HG02943 (cell line): ENCODE results near the gene SLA2.
"Not testable (repeated sequence)": the region's sequence is repeated elsewhere in the genome, so short reads cannot be mapped to it uniquely, and the experiment has no call there.

Experiments
- ATAC-seq: cut with Tn5 transposase; IDR thresholded peaks from one replicate; pipeline ENCODE4 v1.9.1; 2021; ENCODE audit warnings: mild to moderate bottlenecking, low read depth, moderate library complexity; ENCODE audit not compliant: unreplicated experiment

Gene SLA2

DNA sequence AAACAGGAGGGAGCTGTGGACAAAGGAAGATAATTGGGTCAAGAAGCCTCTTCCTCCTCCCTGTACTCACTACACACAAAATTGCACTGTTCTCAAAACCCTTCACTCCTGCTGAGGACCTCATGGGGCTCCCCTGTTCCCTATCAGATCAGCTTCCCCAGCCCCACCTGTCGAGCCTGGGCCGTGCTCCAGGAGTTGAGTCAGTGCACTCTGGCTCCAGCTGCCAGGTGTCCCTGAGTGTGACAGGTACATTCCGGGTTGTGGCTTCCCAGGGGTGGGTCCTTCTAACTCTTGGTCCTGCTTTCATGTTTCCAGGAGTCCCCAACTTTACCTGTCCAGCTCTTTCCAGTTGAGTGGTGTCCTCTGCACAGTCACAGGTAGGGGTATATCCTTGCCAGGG is 32.0 kb downstream of the SLA2 start:
- ATAC-seq = no peak

DNA sequence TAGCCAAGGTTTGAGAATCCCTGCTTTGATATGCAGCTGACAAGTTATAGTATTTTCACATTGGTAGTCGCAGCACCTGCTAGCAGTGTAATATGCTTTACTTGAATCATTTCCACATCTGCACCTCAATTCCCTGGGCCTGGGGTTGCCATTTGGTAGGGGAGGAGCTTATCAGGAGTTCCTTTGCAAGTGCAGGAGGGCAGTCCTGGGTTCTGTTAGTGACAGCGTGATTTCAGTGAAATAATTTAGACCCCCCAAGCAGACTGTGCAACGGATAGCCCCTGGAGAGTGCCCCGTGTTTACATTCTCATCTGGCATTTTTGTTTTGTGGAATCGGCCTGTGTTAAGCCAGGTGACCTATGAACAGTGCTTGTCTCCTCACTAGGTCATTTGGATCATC is 34.4 kb downstream of the SLA2 start:
- no peak for ATAC-seq

DNA sequence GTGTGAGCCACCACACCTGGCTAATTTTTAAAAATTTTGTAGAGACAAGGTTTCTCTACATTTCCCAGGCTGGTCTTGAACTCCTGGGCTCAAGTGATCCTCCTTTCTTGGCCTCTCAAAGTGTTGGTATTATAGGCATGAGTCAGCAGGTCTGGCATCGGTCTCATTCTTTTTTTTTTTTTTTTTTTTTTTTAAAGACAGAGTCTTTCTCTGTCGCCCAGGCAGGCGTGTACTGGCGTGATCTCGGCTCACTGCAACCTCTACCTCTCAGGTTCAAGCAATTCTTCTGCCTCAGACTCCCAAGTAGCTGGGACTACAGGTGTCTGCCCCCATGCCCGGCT is 37.6 kb downstream of the SLA2 start:
- ATAC-seq = not testable (repeated sequence)

DNA sequence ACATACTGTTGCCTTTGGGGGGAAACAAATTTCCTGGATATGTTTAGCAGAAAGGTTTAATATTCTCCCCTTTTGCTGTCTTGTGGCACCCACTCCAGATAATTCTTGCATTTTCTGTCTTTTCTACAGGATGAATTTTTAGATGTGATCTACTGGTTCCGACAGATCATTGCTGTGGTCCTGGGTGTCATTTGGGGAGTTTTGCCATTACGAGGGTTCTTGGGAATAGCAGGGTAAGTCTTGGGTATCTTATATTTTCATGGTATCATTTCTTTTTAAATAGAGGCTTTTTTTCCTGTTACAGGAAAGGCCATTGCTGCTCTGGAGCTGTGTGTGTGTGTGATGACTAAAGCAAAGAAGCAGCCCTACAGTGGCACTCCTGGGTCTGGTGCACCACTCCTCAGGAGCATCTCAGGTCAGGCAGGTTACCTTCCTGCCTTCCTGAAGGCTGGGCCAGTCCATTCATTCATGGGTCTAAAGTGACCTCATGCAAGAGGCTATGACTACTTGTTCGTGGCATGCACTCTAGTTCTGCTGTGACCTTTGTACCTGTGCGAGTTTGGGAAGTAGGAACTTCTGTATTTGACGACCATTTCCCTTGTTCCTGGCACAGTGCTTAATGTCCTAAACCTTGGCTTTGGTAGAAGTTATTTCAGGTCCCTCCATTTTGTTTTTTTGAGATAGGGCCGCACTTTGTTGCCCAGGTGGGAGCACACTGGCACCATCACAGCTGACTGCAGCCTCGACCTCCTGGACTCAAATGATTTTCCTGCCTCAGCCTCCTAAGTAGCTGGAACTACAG is 38.2 kb downstream of the SLA2 start:
- ATAC-seq = no peak

DNA sequence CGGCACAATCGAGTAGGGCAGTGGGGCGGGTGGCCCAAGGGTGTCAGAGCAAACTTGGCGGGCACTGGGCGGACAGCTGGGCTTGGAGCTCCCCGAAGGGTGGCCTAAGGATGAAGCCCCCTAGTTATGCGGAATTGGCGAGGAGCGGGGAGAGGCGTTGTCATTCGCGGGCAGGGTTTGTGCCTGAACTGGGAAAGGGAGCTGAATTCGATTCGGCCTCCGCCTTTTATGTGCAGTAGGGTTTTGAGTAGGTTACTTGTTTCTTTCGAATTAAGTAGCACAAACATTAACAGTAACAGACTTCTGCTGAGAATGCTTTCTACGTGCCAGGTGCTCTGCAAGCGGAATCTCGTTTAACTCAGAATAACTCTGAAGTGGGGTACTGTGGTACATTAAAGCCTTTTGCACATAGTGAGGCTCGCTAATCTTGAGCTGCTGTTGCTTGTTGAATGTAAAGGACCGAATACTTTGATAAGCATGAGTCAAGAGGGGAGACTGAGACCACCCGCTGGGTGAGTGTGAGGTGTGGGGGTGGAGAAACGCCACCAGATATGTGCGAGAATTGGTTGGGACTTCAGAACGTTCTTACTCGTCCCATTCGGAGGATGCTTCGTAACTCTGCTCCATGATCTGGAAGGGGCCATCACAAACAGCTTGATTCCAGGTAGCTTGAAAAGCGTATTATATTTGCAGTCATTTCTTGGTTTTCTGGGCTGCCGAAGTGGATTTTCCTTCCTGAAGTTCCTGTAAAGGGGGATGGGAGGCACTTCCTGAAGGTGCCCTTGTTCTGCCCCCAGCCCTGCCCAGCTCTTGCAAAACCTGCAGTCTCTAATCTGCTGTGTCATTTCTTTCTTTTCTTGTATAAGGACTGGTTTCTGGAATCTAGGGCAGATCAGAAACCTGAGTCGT is 39.6 kb downstream of the SLA2 start:
- no peak for ATAC-seq

DNA sequence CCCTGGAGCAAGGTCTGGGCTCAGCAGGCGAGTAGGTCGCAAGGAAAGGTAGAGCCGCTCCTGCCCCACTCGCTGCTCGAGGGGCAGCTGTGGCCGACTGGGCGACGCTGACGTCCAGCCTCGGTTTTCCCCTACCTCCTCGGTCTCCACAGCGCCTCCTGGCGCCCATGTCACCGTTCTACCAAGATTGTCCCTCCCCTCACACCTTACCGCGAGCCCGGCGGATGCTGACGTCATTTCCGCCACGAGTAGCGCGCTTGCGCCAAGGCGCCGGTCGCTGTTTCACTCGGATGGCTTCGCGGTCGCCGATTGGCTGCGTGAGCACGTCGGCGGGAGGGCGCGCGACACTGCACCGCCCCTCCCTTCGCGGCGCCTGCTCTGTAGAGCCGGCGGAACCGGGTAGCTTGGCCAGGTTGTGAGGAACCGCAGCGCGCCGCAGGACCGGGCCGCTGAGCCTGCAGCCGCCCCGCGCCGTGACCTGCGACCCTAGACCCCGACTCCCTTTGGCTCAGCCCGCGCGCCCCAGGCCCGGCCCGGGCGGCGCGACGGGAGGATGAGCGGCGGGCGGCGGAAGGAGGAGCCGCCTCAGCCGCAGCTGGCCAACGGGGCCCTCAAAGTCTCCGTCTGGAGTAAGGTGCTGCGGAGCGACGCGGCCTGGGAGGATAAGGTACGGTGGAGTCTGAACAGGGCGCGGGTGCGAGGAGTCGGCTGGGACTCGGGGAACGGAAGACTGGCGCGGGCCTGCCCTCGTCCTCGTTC is 40.4 kb downstream of the SLA2 start, which contains the start of gene RAB5IF:
TSS of gene RAB5IF (plus strand) at position 381 of the 759 bp plus-strand sequence. CDS start at position 554, 173 bp downstream.
- ATAC-seq = peak; percentile 76

DNA sequence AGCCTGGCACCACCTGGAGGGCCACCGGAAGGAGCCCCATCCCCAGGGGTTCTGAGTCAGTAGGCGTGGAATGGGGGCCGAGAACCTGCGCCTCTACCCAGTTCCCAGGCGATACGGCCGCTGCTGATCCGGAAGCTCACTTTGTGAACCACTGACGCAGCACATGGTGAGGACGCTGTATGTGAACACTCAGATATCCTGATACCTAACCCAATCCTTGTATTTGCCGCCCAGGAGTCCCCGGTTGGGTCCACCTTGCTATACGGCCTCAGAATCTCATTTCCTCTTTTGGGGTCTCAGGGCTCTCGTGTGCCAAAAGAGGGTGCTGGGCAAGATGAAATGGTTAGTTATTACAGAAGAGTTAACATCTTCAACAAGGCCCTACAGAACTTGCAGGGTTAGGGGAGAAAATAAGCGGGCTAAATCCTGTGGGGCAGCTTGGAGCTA is 41.0 kb downstream of the SLA2 start:
- peak; percentile 30 for ATAC-seq

DNA sequence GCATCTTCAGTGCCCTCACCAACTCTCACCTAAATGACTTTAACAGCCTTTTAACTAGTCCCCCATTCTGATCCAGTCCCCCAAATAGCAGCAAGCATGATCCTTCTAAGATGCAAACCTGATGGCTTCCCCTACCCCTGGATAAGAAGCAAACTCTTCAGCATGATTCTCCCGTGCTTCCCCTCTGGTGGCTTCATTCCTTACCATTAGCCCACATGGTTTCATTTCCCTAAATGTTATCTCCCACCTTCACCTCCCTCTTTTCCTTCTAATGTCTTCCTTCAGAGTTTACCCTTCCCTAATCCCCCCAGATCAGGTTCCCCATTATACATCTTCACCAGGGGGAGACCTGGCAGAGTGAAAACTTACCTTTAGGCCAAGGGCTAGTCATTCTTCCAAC is 44.5 kb downstream of the SLA2 start:
- no peak for ATAC-seq

DNA sequence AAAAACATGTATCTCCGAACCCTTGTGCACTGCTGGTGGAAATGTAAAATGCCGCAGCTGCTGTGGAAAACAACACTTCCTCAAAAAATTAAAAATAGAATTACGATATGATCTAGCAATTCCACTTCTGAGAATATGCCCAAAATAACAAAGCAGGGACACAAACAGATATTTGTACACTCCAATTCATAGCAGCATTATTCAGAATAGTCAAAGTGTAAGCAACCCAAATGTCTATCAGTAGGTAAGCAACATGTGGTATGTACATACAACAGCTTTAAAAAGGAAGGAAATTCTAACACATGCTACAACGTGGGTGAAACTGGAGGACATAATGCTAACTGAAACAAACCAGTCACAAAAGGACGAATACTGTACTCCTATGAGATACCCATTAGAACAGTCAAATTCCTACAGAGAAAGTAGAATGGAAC is 46.1 kb downstream of the SLA2 start:
- ATAC-seq = no peak

DNA sequence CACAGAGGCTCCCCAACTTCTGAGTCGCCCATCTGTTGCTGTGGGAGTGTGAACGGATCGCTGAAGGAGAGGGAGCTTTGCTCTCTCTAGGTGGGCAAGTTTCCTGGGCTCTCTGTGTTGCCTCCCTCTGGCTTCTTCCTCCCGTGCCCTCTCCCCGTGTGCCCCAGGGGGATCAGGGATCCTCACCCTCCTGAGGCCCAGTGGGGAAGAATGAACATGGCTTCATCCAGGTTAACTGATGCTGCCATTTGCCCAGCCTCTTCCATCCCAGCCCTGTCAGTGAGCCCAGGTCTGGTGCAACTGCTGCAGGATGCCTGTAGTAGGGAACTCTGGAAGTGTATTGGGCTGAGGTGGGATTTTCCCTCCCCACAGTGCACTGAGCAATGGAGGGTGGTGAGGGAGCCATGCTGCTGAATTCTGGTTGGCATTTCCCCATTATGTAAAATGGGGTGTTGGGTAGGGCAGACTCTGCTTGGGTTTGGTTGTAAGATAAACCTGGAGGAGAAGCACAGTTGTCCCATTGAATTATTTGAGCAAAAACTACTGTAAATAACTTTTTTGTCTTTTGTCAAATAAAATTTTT is 52.6 kb downstream of the SLA2 start:
- no peak for ATAC-seq

DNA sequence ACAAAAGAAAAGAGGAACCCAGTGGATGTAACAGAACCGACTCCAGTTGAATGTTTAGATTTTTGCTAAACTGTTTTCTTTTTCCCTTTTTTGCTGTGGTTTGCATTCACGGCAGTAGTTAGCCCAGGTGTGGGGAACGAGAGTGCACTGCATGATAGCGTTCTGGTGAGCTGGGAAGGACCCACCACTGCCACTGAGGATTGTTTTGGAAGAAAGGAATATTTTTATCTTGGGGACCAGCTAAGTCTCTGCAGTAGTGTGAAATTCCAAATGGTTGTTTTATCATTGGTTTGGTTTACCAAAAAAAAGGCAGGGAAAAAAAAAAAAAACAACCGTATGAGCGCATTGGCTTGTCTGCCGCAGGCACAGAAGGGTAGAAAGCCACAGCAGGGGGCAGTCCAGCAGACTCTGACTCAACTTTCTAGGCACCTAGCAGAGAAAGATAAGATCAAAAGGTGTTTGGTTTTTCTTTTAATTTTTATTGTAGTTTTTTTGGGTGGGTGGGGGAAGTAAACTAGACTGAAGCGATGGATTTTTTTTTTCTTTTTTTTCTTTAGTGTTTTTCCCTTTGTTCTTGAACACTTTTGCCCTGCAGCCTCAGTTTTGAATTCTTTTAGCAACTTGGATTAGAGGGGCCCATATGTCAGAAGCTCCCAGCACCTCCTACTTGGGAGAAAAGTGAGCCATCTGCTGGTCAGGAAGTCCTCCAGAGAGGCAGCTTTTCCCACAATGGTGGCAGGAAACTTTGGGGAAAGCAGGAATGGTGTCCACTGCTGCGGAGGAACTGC is 53.9 kb downstream of the SLA2 start:
- ATAC-seq = no peak

DNA sequence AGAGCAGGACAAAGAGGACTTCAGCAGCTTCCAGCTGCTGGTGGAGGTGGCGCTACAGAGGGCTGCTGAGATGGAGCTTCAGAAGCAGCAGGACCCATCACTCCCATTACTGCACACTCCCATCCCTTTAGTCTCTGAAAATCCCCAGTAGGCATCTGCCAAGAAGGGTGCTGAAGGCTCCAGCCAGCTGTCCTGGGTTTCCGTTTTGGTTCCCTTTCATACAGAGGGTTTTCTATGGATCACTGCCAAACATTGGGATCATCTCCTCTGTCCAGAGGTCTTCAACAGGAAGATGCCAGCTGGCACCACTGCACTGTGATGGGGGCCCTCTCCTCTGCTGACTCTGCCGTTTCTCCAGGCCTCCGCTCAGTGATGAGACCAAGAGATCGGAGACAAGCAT is 54.7 kb downstream of the SLA2 start:
- ATAC-seq = no peak

DNA sequence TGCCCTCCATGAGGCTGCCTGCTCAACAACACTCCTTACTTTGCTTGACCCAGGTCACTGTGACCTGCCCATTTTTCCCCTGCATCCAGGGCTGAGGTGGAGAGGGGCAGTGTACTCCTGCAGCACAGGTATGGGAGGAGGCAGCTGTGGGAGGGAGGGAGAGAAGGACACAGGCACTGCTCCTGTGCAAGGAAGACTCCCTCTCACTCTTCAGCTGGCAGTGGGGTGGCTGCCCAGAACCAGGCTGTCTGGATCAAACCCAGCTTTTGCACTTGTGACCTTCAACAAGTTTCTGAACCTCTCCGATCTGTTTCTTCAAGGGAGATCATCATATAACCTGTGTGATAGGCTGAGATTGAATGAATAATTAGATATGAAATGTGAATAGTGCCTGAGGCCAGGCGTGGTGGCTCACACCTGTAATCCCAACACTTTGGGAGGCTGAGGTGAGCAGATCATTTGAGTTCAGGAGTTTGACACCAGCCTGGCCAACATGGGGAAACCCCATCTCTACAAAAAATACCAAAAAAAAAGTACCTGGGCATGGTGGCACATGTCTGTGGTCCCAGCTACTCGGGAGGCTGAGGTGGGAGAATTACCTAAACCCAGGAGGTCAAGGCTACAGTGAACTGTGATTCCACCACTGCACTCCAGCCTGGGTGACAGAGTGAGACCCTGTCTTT is 58.5 kb downstream of the SLA2 start:
- no peak for ATAC-seq

DNA sequence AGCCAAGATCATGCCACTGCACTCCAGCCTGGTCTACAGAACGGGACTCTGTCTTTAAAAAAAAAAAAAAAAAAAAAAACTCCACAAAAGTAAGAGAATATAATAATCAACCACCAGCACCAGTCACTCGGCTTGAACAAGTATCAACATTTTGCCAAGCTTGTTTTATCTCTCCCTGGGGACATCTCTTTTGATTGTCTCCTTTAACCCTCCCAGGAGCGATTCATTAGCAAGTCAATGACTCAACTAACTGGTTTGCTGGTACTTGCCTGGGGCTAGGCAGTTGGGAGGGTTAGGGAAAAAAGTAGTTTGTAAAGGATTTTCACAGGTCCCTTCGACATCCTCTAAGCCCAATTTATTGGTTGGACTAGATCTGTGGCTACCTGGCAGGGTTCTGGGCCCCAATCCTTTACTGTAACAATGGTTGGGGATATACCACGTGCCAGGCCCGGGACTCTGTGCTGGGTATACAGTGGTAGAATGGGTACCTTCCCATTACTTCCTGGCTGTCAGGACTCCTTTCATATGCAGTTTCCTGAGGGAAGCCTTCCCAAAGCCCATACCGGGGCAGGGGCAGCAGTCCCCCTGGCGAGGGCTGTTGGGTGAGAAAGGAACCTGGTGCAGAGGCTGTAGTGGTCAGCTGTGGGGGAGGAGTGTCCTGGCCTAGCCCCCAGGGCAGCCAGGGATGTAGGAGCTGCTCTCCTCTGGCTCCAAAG is 60.4 kb downstream of the SLA2 start:
- no peak for ATAC-seq

DNA sequence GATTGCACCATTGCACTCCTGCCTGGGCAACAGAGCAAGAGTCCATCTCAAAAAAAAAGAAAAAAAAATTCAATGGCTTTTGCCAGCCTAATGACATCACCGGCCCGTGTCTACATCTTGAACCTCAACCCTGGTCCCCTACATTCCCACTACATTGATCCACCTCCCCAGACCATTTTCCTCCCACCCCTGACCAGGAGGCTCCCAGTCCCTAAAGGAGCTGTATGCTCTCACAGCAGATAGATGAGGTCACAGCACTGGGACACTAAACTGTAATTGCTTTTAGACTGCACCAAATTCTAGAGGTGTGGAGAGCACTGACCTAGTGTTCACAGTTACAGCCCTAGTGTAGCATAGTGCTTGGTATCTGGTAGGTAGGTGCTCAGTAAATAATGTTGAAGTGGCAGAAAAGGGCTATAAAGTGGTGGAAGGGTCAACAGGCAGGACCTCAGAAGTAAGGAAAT is 61.9 kb downstream of the SLA2 start:
- ATAC-seq = no peak

DNA sequence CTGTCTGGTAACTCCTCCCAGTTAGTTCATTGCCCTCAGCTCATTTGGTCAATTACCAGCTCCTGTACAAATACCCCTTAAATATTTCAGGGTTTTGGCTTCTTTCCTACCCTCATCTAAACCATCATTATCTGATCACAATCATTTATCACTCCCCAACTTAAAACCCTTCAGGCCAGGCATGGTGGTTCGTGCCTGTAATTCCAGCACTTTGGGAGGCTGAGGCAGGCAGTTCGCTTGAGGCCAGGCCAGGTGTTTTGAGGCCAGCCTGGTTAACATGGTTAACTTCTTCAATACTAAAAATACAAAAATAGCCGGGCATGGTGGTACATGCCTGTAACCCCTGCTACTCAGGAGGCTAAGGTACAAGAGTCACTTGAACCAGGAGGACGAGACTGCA is 63.2 kb downstream of the SLA2 start:
- no peak for ATAC-seq

DNA sequence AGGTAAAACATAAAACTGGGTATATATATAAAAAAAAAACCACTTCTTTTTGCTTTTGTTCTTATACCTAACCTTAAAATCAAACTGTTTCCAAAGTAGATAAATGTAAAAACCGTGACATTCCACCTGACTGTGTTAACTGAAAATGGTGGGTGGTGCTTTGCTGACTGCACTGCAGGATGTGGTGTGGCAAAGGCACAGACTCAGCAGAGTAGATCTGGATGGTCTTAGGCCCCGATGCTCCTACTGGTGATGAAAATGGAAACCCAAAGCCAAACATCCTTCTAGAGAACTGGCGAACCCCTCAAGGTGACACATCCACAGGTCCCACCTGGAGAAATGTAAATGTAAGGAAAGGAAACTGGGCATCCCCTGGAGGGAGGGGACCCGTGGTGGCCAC is 63.7 kb downstream of the SLA2 start:
- ATAC-seq = no peak

DNA sequence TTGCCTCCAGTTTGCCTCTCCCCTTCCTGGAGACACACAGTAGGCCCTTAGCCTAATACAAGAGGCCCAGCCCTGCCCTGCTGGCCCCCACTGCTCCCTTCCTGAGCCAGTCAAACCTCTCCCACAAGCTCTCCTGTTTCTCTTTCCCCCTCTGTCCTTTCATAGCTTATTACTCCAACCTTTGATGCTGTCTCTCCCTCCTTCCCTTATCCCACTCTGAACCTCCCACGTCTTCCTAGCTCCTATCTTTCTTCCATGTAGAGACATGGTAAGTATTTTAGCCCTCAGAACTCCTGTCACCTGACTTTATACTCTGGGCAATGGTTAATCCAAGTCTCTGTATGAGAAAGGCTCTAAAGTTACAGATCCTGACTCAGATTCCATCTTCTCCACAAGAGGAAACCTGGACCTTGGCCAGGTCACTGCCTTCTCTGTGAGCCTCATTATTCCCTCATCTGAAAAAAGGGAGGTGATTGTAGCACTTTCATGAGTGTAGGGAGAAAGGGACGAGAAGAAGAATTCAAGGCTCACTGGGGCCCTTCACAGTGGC is 65.9 kb downstream of the SLA2 start:
- ATAC-seq = no peak
